Fibroblast of lung (primary cell): ENCODE measurements around the gene KCNT2.

Source experiments
- EZH2 ChIP-seq: IDR thresholded peaks from 2 replicates; pipeline ENCODE4 v1.5.1; 2012; ENCODE audit warnings: low read length, control low read depth, mild to moderate bottlenecking; ENCODE audit errors: missing control alignments
- TF ChIP-seq, protein P1 (sequence below), 2 donors: IDR thresholded peaks in 1 of 2; conservative IDR thresholded peaks in 1 of 2; 1 replicate in 1 of 2; 2 replicates in 1 of 2; pipeline ENCODE4 v1.5.1; 2011 to 2012; ENCODE audit warnings: low read length in 2 of 2, control low read depth in 1 of 2, inconsistent platforms in 1 of 2, low read depth in 1 of 2, mild to moderate bottlenecking in 1 of 2

DNA sequence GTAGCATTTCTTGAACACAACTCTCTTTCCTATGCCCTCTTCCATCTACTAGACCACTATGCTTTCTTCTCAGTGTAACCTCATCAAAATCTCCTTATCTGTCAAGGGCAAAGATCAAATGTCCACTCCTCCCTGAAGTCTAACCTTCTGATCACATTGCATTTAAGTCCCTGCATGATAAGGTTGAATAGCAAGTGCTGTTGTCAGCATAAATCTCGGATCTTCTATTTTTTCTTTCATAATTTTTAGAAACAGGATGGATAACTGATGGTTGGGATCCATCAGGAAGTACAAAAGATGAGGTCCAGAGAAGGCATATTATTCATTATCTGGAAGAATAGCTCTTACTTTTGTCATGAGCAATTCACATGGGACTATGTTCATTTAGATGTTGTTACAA is 41.0 kb downstream of the KCNT2 start:
- TF ChIP-seq, protein P1, sequence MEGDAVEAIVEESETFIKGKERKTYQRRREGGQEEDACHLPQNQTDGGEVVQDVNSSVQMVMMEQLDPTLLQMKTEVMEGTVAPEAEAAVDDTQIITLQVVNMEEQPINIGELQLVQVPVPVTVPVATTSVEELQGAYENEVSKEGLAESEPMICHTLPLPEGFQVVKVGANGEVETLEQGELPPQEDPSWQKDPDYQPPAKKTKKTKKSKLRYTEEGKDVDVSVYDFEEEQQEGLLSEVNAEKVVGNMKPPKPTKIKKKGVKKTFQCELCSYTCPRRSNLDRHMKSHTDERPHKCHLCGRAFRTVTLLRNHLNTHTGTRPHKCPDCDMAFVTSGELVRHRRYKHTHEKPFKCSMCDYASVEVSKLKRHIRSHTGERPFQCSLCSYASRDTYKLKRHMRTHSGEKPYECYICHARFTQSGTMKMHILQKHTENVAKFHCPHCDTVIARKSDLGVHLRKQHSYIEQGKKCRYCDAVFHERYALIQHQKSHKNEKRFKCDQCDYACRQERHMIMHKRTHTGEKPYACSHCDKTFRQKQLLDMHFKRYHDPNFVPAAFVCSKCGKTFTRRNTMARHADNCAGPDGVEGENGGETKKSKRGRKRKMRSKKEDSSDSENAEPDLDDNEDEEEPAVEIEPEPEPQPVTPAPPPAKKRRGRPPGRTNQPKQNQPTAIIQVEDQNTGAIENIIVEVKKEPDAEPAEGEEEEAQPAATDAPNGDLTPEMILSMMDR (conservative IDR thresholded peaks at IDR 0.05 in 1 of 2, IDR thresholded peaks at IDR 0.05 in 1 of 2; ENCODE audit: low read depth in 1 of 2, low read length in 2 of 2), result no peak
- no peak for TF ChIP-seq EZH2
